VCaP (cell line): ENCODE data around the gene RPL27.

Experiments
- H3K27ac ChIP-seq: fragments of 450-650 bp; 2 replicates; pipeline ENCODE4 v1.5.1; 2017
- CTCF ChIP-seq: fragments of 450-650 bp; conservative IDR thresholded peaks from 2 replicates; pipeline ENCODE4 v1.5.1; 2017; ENCODE audit warnings: mild to moderate bottlenecking, moderate library complexity

Gene RPL27

GRCh38 chr17:43014649-43015542, 16.7 kb downstream of the RPL27 start:
- H3K27ac ChIP-seq = no peak overlapping the region
- TF ChIP-seq CTCF = no peak

GRCh38 chr17:43015579-43015978, 17.4 kb downstream of the RPL27 start:
- no peak for TF ChIP-seq CTCF
- no peak overlapping the region for H3K27ac ChIP-seq

DNA sequence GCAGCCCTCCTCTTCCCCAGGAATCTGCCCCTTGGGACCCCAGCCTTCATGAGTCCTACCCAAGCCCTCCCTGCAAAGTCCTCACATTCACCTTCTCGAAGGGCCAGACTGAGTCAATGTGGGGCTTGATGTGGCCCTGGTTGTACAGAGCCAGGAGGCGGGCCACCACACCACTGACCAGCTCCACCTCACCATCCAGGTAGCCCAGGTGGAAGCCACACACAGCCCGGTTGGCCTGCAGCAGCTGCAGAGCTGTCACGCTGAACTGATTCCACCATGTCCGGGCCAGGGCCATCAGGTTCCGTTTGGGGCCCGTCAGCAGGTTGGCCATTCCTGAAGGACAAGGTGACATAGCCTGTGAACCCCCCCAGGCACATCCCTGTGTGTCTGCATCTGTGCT, 18.0 kb downstream of the RPL27 start:
- no peak overlapping the region for H3K27ac ChIP-seq

DNA sequence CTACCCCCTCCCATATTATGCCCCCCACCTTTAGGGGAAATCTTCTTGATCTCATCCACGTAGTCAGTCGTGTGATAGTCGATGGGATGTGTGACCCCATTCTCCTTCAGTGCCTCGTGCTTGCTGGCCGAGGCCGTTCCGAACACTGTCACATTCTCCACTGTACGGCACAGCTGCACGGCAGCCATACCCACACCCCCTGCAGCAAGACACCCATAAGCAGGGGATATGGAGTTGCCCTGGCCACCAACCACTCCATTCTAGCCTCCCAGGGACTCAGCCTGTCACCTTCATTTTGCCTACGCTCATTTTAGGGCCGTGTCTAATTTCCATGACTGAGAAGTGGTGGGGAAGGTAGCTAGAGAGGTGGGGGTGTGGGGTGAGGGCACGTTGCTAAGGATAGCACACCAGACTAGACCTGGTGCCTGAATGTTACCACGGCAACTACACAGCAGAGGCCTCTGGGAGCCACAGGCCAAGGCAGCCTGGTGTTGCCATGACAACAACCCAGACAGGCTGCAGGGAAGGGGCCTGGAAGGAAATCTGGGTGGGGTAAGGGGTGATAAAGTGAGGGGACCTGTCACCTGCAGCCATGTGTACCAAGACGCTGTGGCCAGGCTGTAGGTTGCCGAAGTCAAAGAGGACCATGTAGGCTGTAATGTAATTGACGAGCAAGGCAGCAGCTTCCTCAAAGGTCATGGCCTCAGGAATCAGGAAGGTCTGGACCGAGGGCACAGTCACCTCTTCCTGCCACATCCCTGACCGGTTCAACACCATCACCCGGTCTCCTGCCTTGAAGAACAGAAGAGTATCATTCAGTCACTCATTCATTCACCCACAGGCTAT, 20.0 kb downstream of the RPL27 start:
- no peak for TF ChIP-seq CTCF
- H3K27ac ChIP-seq = no peak overlapping the region

More for the DNA sequence above, 18.0 kb downstream of the RPL27 start:
- no peak for TF ChIP-seq CTCF

DNA sequence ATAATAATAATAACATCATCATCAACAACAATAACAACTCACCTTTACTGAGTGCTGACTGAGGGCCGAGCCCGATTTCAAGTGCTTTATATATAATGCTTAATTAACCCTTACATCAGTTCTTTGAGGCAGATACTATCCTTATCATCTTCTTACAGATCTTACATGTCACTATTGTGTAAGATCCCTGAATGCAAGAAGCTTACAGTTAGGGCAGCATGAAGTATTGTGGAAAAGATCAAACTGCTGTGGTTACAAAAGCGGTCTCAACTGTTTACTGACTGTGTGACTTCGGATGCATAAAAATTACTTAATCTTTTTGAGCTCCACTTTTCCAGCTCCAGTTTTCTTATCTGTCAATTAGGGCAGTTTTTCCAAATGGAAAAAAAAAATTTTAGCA, 20.7 kb downstream of the RPL27 start:
- TF ChIP-seq CTCF = no peak
- H3K27ac ChIP-seq = no peak overlapping the region

DNA sequence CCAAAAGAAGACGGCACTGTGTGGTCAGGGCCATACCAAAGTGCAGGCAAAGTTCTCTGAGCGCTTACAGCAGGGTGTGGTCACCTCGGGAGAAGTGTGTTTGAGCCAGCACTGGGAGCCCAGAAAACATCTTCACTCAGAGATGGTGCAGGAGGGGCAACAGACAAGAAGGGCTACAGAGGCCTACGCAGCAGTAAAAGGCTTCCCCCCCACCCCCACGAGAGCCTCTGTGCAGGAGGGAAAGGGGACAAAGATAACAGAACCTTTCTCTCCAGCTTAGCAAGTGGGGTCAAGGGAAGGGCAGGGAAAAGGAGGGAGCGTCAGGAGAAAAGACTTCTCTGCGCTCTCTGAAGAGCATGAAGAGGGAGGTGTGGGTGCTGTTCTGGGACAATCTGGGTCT, 21.2 kb downstream of the RPL27 start:
- H3K27ac ChIP-seq = no peak overlapping the region
- TF ChIP-seq CTCF = no peak

DNA sequence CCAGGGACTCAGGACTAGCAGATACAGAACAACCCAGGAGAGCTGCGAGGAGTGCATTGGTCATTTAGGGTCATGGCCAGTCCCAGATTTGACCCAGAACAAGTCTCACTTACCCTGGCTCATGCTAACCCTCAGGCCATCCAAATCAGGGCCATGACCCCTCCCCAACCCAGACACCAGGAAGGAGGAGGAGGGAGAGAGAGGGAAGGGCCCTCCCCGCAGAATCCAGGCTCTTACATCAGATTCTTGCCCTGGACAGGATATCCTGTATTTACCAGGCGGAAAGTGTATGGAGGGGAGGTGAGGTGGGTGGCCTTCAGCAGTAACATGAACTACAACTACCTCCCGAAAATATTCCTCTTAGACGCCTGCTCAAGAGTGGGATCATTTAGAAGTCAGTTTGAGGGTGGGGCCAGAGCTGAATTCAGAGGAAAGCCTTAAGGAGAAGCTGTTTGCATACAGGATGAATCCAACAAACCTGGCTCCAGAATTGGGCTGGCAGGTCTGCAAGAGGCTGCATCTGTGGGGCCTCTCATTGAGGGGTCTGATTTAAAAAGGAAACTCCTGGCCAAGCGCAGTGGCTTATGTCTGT, 21.9 kb downstream of the RPL27 start:
- TF ChIP-seq CTCF = no peak
- peak overlapping the region; percentile 81 for H3K27ac ChIP-seq
